Endothelial cell of umbilical vein (primary cell): ENCODE results near the gene CHMP5. TPM values are rescaled to one million over a fixed set of nuclear protein-coding genes. Genes with fewer than 3 reads are reported as not detected.

Source experiments
- BruUV-seq: library from RNA; stranded (reverse); fragments of 400-500 nt; replicated peaks from 2 replicates; lab custom pipeline; 2021; lab: Mats Ljungman, UMichigan
- CTCF ChIA-PET: fragments of 300-600, 350-600 bp; sonication (Branson Sonifier 250); formaldehyde crosslinking; loops from one replicate; lab custom pipeline; 2021; ENCODE audit warnings: antibody characterized with exemption, inconsistent platforms; lab: Charles Lee
- POLR2A ChIA-PET: fragments of 300-600, 350-600 bp; sonication (Branson Sonifier 250); formaldehyde crosslinking; loops from one replicate; lab custom pipeline; 2021; ENCODE audit warnings: antibody characterized with exemption, inconsistent platforms; lab: Charles Lee
- DNase-seq: peaks from one replicate; pipeline ENCODE4 v3.0.0-alpha.2; 2011; ENCODE audit warnings: low read depth, low spot score
- FAIRE-seq: peaks from 2 replicates; lab custom pipeline; 2011; peaks lifted over from hg19 to GRCh38; lab: Jason Lieb, UNC
- H2AFZ ChIP-seq: 2 replicates; pipeline ENCODE4 v1.6.0; 2012; ENCODE audit warnings: low read depth, low read length, control low read depth, inconsistent platforms
- H3K27ac ChIP-seq: 2 replicates; pipeline ENCODE4 v1.5.1; 2011; ENCODE audit warnings: low read depth, mild to moderate bottlenecking, control low read depth, low read length, moderate library complexity; ENCODE audit not compliant: insufficient read depth
- H3K27me3 ChIP-seq, 2 experiments: 2 replicates each; pipeline versions ENCODE4 v1.6.0 to v1.6.1; 2011; ENCODE audit warnings: low read length in 2 of 2, mixed read lengths in 1 of 2; ENCODE audit not compliant: control insufficient read depth in 2 of 2, insufficient read depth in 2 of 2
- H3K36me3 ChIP-seq, 2 experiments: 2 replicates in 1 of 2; 3 replicates in 1 of 2; pipeline ENCODE4 v1.5.1; 2011; ENCODE audit warnings: low read length in 2 of 2, mild to moderate bottlenecking in 1 of 2, moderate library complexity in 1 of 2; ENCODE audit not compliant: control insufficient read depth in 2 of 2, insufficient read depth in 2 of 2; ENCODE audit errors: extremely low read depth in 1 of 2
- H3K4me1 ChIP-seq: 3 replicates; pipeline ENCODE4 v1.5.1; 2011; ENCODE audit warnings: mild to moderate bottlenecking, low read length; ENCODE audit not compliant: control insufficient read depth, insufficient read depth; ENCODE audit errors: extremely low read depth
- H3K4me2 ChIP-seq: 2 replicates; pipeline ENCODE4 v1.6.1; 2011; ENCODE audit warnings: low read length, control low read depth, mixed read lengths; ENCODE audit not compliant: insufficient read depth
- H3K4me3 ChIP-seq, 3 experiments: fragments of 200-600 bp in 1 of 3; sonication (generic), shearing (Covaris generic) in 1 of 3; replicated peaks in 1 of 3; 2 replicates each; pipeline ENCODE4 v1.5.1; 2011 to 2016; ENCODE audit warnings: control low read depth in 3 of 3, low read length in 3 of 3, mild to moderate bottlenecking in 2 of 3, inconsistent platforms in 1 of 3, low read depth in 1 of 3, moderate library complexity in 1 of 3; ENCODE audit not compliant: insufficient read depth in 1 of 3
- H3K79me2 ChIP-seq: 2 replicates; pipeline ENCODE4 v1.6.0; 2012; ENCODE audit warnings: low read length, inconsistent platforms; ENCODE audit not compliant: control insufficient read depth, insufficient read depth
- H3K9ac ChIP-seq: replicated peaks from 2 replicates; pipeline ENCODE3; 2011; ENCODE audit warnings: low read length, control low read depth; ENCODE audit not compliant: insufficient read depth; ENCODE audit errors: extremely low read depth
- H3K9me1 ChIP-seq: replicated peaks from 3 replicates; pipeline ENCODE4 v1.6.0; 2011; ENCODE audit warnings: mild to moderate bottlenecking, low read length; ENCODE audit not compliant: control insufficient read depth, insufficient read depth; ENCODE audit errors: extremely low read depth
- H3K9me3 ChIP-seq: replicated peaks from 2 replicates; pipeline ENCODE4 v1.5.1; 2012; ENCODE audit warnings: low read length, inconsistent platforms; ENCODE audit not compliant: control insufficient read depth, insufficient read depth
- H4K20me1 ChIP-seq: replicated peaks from 2 replicates; pipeline ENCODE3; 2011; ENCODE audit warnings: mild to moderate bottlenecking, low read length; ENCODE audit not compliant: control insufficient read depth, insufficient read depth; ENCODE audit errors: extremely low read depth
- CTCF ChIP-seq, 2 donors: IDR thresholded peaks; 1 replicate in 1 of 2; 2 replicates in 1 of 2; pipeline ENCODE4 v1.5.1; 2011; ENCODE audit warnings: low read length in 2 of 2, mild to moderate bottlenecking in 2 of 2, moderate library complexity in 2 of 2, control low read depth in 1 of 2, inconsistent platforms in 1 of 2, low read depth in 1 of 2; ENCODE audit not compliant: insufficient read depth in 1 of 2; ENCODE audit errors: extremely low read depth in 1 of 2
- EZH2 ChIP-seq: IDR thresholded peaks from 2 replicates; pipeline ENCODE4 v1.6.1; 2012; ENCODE audit warnings: borderline replicate concordance, low read depth, mild to moderate bottlenecking, moderate library complexity, low read length, inconsistent platforms; ENCODE audit not compliant: severe bottlenecking
- FOS ChIP-seq: IDR thresholded peaks from 2 replicates; pipeline ENCODE4 v1.6.1; 2011; ENCODE audit warnings: mild to moderate bottlenecking, low read length, moderate library complexity, borderline replicate concordance; ENCODE audit not compliant: insufficient read depth
- GATA2 ChIP-seq: IDR thresholded peaks from 2 replicates; pipeline ENCODE4 v1.7.0; 2011; ENCODE audit warnings: low read depth, mild to moderate bottlenecking, moderate library complexity, mixed read lengths, low read length; ENCODE audit not compliant: insufficient read length, insufficient read depth
- JUN ChIP-seq: IDR thresholded peaks from 2 replicates; pipeline ENCODE4 v1.6.1; 2011; ENCODE audit warnings: borderline replicate concordance, low read depth; ENCODE audit not compliant: insufficient read length, insufficient read depth
- MAX ChIP-seq: IDR thresholded peaks from 2 replicates; pipeline ENCODE4 v1.6.1; 2011; ENCODE audit not compliant: insufficient read depth, insufficient read length
- MYC ChIP-seq: IDR thresholded peaks from one replicate; pipeline ENCODE4 v1.6.1; 2011; ENCODE audit warnings: mild to moderate bottlenecking, low read depth, low read length
- POLR2A ChIP-seq: IDR thresholded peaks from 2 replicates; pipeline ENCODE4 v1.6.1; 2012; ENCODE audit warnings: low read depth, mild to moderate bottlenecking, control low read depth, low read length
- POLR2AphosphoS5 ChIP-seq: IDR thresholded peaks from 2 replicates; pipeline ENCODE4 v1.6.1; 2012; ENCODE audit warnings: low read depth, mild to moderate bottlenecking, control low read depth, low read length, moderate library complexity; ENCODE audit not compliant: insufficient read depth
- dilution Hi-C: fragments of 300-500 bp; cut with MboI; formaldehyde crosslinking; loops from one replicate; pipeline ENCODE4 v1.15.0; 2019; ENCODE audit warnings: low sequenced_read_pairs; ENCODE audit not compliant: extremely low pct_ligation_motif_present
- intact Hi-C: fragments of 100-400 bp; cut with micrococcal nuclease; formaldehyde crosslinking; loops from one replicate; pipeline ENCODE4 v1.10.0; 2022
- polyA plus RNA-seq, 4 experiments: library from polyadenylated mRNA; depleted of rRNA in 3 of 4; stranded (reverse) in 3 of 4; unstranded in 1 of 4; fragments of >200 nt; gene quantifications; 2 replicates each; pipeline versions ENCODE4 v1.2.1 to v1.2.3, GENCODE V29; 2011 to 2012; ENCODE audit warnings: missing spikeins in 1 of 4
- total RNA-seq: library from RNA; stranded (reverse); gene quantifications from 2 replicates; pipeline ENCODE4 v1.2.3, GENCODE V29; 2021

CHMP5 gene
- total and polyA plus RNA-seq, 2 donors (not counting 3 experiments of a cell fraction or from before 2014, with no cell fraction given), result 33.2 to 55.8 TPM

GRCh38 chr9:33295571-33295970, 30.7 kb downstream of the CHMP5 start:
- POLR2A ChIA-PET, result no interaction called here
- no peak overlapping the region for H3K27ac ChIP-seq
- no peak overlapping the region for H2AFZ ChIP-seq
- dilution Hi-C loops, result no loop called here
- no peaks in the 10 kb centered on the region for H3K27me3 ChIP-seq
- peaks cover 65% of the 10 kb centered on the region for H3K79me2 ChIP-seq
- H3K9me1 ChIP-seq, result no peaks in the 10 kb centered on the region
- no peaks in the 10 kb centered on the region for H3K9me3 ChIP-seq
- H3K9ac ChIP-seq, result no peak overlapping the region
- H3K36me3 ChIP-seq, result peaks cover 11 to 17% of the 10 kb centered on the region in 2 experiments
- no peak for DNase-seq
- no peaks in the 10 kb centered on the region for H4K20me1 ChIP-seq
- no TSS peak for BruUV-seq
- CTCF ChIA-PET, result no interaction called here
- H3K4me3 ChIP-seq, result no peak overlapping the region
- no peak for FAIRE-seq
- H3K4me1 ChIP-seq, result peaks cover 11% of the 10 kb centered on the region
- intact Hi-C loops, result no loop called here
- no peak for TF ChIP-seq POLR2AphosphoS5
- no peak for TF ChIP-seq CTCF (IDR thresholded peaks at IDR 0.05; ENCODE audit: extremely low read depth in 1 of 2, insufficient read depth in 1 of 2, low read depth in 1 of 2, low read length in 2 of 2)
- TF ChIP-seq FOS, result no peak
- TF ChIP-seq GATA2, result no peak
- no peak for TF ChIP-seq EZH2
- TF ChIP-seq MAX, result no peak
- TF ChIP-seq JUN, result no peak
- TF ChIP-seq POLR2A, result no peak
- no peak for TF ChIP-seq MYC
- H3K4me2 ChIP-seq, result no peak overlapping the region
